Ishikawa (cell line): ENCODE data around the gene ADRB2.

Experiments
- CEBPB ChIP-seq: IDR thresholded peaks from 2 replicates; pipeline ENCODE4 v1.6.1; 2012
- CREB1 ChIP-seq: IDR thresholded peaks from 2 replicates; pipeline ENCODE4 v1.6.1; 2012; ENCODE audit warnings: low read depth
- EGR1 ChIP-seq: IDR thresholded peaks from 2 replicates; pipeline ENCODE4 v1.6.1; 2012
- EP300 ChIP-seq: IDR thresholded peaks from 2 replicates; pipeline ENCODE4 v1.6.1; 2012; ENCODE audit warnings: borderline replicate concordance
- FOXM1 ChIP-seq: IDR thresholded peaks from 2 replicates; pipeline ENCODE4 v1.6.1; 2012; ENCODE audit warnings: low read depth, borderline replicate concordance
- MAX ChIP-seq: IDR thresholded peaks from 2 replicates; pipeline ENCODE4 v1.6.1; 2012
- NFIC ChIP-seq: IDR thresholded peaks from 2 replicates; pipeline ENCODE4 v1.6.1; 2012
- RAD21 ChIP-seq: IDR thresholded peaks from 2 replicates; pipeline ENCODE4 v1.6.1; 2012; ENCODE audit warnings: low read depth
- TAF1 ChIP-seq: IDR thresholded peaks from 2 replicates; pipeline ENCODE4 v1.6.1; 2012; ENCODE audit warnings: low read depth, mild to moderate bottlenecking
- TCF12 ChIP-seq: IDR thresholded peaks from 2 replicates; pipeline ENCODE4 v1.6.1; 2012; ENCODE audit warnings: low read depth
- TEAD4 ChIP-seq: IDR thresholded peaks from 2 replicates; pipeline ENCODE4 v1.6.1; 2012
- YY1 ChIP-seq: IDR thresholded peaks from 2 replicates; pipeline ENCODE4 v1.6.1; 2012; ENCODE audit warnings: low read depth
- ZBTB7A ChIP-seq: IDR thresholded peaks from 2 replicates; pipeline ENCODE4 v1.6.1; 2012; ENCODE audit warnings: low read depth
- TF ChIP-seq, protein P1 (sequence below): IDR thresholded peaks from 2 replicates; pipeline ENCODE4 v1.6.1; 2012; ENCODE audit warnings: low read depth, mild to moderate bottlenecking
- TF ChIP-seq, protein P2 (sequence below): IDR thresholded peaks from 2 replicates; pipeline ENCODE4 v1.6.1; 2012

Gene ADRB2

DNA sequence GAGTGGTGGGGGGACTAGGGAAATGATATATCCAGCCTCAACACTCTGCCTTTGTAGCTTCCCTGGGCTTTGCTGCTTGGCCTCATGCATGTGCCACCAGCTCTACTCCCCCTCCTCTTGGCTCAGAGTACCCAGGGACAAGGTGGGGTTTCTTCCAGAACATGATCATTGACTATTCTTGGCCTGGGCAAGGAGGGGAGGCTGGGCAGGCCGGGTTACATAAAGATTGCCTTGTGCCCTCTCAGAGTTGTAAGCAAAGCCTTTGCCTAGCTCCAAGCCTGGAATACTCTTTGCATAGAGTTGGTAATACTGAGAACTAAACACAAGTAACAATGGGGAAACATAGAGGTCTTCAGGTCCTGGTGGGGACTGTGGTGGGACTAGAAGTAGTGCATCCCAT lies 11.9 kb downstream of the ADRB2 start:
- TF ChIP-seq EGR1 (no peak), FOXM1 (no peak), RAD21 (no peak), EP300 (no peak), MAX (no peak)
- TF ChIP-seq, protein P1, sequence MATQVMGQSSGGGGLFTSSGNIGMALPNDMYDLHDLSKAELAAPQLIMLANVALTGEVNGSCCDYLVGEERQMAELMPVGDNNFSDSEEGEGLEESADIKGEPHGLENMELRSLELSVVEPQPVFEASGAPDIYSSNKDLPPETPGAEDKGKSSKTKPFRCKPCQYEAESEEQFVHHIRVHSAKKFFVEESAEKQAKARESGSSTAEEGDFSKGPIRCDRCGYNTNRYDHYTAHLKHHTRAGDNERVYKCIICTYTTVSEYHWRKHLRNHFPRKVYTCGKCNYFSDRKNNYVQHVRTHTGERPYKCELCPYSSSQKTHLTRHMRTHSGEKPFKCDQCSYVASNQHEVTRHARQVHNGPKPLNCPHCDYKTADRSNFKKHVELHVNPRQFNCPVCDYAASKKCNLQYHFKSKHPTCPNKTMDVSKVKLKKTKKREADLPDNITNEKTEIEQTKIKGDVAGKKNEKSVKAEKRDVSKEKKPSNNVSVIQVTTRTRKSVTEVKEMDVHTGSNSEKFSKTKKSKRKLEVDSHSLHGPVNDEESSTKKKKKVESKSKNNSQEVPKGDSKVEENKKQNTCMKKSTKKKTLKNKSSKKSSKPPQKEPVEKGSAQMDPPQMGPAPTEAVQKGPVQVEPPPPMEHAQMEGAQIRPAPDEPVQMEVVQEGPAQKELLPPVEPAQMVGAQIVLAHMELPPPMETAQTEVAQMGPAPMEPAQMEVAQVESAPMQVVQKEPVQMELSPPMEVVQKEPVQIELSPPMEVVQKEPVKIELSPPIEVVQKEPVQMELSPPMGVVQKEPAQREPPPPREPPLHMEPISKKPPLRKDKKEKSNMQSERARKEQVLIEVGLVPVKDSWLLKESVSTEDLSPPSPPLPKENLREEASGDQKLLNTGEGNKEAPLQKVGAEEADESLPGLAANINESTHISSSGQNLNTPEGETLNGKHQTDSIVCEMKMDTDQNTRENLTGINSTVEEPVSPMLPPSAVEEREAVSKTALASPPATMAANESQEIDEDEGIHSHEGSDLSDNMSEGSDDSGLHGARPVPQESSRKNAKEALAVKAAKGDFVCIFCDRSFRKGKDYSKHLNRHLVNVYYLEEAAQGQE, result no peak

DNA sequence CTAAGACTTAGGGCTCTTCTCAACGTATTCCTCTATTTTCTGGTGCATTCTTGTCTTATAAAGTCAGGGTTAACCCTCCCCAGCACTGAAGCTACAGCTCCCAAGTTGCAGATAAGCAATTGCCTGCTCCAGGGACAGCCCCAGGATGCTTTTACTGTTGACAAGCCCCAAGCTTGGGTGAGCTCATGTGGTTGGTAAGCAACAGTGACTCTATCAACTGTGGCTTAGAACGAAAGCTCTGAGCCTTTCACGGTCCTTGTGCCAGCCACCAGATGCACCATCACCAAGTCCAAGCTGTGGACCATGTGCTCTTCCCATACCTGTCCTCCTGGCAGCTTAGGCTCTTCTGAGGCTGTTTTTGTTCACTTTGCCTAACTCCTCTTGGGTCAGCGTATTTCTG lies 13.5 kb downstream of the ADRB2 start:
- no peak for TF ChIP-seq EGR1
- TF ChIP-seq NFIC, result no peak
- TF ChIP-seq FOXM1, result no peak
- no peak for TF ChIP-seq ZBTB7A
- TF ChIP-seq YY1, result no peak
- TF ChIP-seq, protein P1, result no peak
- no peak for TF ChIP-seq MAX
- TF ChIP-seq TEAD4, result no peak
- no peak for TF ChIP-seq CREB1
- TF ChIP-seq EP300, result no peak
- no peak for TF ChIP-seq TAF1
- no peak for TF ChIP-seq TCF12
- no peak for TF ChIP-seq CEBPB
- no peak for TF ChIP-seq RAD21
- TF ChIP-seq, protein P2, sequence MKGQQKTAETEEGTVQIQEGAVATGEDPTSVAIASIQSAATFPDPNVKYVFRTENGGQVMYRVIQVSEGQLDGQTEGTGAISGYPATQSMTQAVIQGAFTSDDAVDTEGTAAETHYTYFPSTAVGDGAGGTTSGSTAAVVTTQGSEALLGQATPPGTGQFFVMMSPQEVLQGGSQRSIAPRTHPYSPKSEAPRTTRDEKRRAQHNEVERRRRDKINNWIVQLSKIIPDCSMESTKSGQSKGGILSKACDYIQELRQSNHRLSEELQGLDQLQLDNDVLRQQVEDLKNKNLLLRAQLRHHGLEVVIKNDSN, result no peak

- no peak for TF ChIP-seq TAF1
- TF ChIP-seq EP300, result no peak
- TF ChIP-seq ZBTB7A, result no peak
- TF ChIP-seq FOXM1, result no peak
- no peak for TF ChIP-seq TEAD4
- no peak for TF ChIP-seq RAD21
Measured at GRCh38 chr5:148840531-148840930, 14.1 kb downstream of the ADRB2 start.

- no peak for TF ChIP-seq FOXM1
- TF ChIP-seq, protein P1, result no peak
- no peak for TF ChIP-seq RAD21
- TF ChIP-seq CEBPB, result no peak
- TF ChIP-seq, protein P2, result no peak
- TF ChIP-seq EGR1, result no peak
- TF ChIP-seq YY1, result no peak
- TF ChIP-seq EP300, result no peak
- no peak for TF ChIP-seq TCF12
- TF ChIP-seq ZBTB7A, result no peak
- no peak for TF ChIP-seq MAX
- no peak for TF ChIP-seq TEAD4
- no peak for TF ChIP-seq TAF1
- TF ChIP-seq NFIC, result no peak
- TF ChIP-seq CREB1, result no peak
Measured at GRCh38 chr5:148841519-148841918, 15.1 kb downstream of the ADRB2 start.

- TF ChIP-seq EGR1, result no peak
- no peak for TF ChIP-seq ZBTB7A
Measured at GRCh38 chr5:148842161-148842560, 15.8 kb downstream of the ADRB2 start.
